Stimulated activated CD4-positive, alpha-beta T cell treated with anti-CD3 and anti-CD28 coated beads, Interleukin-1b, Interleukin-23, amount 100 ng/mL, for 4 hours (primary cell): ENCODE data around the gene CPPED1.

ENCODE experiments used
- DNase-seq, 2 donors: peaks; one replicate each; pipeline ENCODE4 v3.0.0-alpha.2; 2020; ENCODE audit warnings: low read depth in 2 of 2

The CPPED1 gene

DNA sequence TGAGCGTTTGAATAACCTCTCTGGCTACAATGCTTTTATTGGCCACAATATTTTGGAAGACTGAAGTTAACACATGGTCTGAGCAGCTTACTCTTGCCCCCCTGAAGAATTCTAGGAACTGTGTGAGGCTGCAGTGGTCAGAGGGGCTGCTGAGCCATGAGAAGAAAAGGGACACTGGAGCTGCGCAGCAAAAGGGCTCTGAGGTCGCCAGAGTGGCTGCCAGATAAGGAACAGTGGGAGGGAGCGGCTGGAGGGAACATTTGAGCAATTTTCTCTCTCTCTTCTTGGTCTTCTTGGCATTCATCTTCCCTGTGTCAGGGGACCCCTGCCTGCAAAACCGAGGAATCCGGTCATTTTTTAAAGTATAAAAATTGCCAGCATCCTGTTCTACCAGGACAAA, 66.1 kb downstream of the CPPED1 start:
- DNase-seq, result no peak

DNA sequence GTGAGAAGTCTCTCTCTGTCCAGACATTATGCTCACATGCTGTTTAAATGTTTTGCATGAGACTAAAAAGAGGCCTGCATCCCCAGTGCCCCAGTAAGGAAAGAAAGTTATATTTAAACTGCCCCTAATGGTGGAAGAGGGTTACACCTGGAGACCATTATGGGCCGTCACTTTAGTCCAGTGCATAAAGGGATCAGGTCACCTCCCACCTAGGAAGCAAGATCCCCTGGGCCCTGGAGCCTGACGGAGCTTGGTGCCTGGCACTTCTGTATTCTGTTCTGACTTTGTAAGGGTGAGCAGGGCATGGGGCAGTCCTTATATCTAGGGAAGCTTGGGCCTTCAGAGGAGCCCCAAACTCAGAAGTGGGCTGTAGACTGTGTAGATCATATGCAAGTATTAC, 67.9 kb downstream of the CPPED1 start:
- no peak for DNase-seq

DNA sequence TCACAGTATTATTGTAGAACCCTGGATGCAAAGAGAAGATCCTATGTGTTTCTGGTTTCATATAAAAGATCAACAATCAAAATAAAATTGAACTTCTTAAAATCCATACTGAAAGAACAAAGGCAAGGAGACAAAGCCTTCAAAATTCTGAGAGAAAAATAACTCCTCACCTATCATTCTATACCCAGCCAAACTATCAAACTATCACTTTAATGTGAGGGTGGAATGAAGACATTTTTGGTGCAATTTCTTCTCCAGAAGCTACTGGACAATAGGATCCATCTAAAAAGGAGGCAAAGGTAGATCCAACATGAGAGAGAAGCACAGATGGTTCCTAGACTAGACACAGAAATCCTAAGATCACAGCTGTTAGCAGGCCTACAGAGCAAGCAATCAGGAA, 71.1 kb downstream of the CPPED1 start:
- no peak for DNase-seq

DNA sequence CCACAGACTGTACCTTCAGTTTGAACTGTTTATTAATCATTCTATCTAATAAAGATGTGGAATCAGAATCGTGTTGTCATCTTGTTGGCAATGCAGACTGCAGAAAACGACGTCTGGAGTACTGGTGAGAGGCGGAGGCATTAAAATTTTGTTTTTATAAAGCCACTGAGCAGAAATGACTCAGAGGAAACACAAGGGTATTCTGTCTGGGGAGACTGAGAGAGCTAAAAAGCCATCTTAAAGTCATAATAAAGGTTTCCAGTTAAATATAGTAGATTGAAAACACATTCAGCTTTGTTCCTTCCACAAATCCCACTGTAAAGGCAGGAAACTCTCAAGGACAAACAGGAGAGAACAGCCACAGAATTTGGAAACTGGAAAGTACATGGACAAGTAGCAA, 74.2 kb downstream of the CPPED1 start:
- DNase-seq, result no peak

DNA sequence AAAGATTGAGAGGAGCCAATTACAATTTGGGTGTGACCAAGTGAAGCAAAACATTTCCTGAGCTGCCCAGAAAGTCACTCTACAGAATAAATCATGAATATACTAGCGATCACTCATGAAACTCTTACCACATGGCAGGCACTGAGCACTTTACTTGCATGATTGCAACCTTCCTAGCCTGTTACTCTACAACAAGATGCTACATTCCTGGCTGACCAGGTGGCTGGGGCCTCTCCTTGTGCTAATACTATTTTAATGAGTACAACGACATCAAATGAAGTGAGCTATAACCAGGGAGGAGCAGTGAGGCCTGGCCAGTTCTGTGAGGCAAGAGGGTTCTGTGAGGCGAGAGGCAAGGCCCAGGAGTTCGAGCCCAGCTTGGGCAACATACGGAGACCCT, 75.2 kb downstream of the CPPED1 start:
- no peak for DNase-seq

DNA sequence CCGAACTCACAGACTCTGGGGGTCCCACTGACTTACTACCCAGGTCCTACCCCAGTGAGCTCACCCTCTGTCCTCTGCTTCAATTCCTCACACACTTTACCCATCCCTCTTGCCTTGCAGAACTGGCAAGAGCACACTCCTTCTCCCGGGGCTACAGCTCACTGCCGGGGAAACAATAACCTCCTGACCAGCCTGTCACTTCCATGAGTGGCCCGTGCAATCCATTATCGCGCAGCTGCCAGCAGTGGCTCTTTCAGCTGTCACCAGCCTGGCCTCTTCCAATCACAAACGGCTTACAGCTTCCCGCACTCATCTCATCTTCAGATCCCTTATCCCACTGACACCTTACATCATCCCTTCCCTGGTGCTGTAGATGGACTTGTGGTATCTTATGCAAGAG, 79.5 kb downstream of the CPPED1 start:
- DNase-seq, result no peak

DNA sequence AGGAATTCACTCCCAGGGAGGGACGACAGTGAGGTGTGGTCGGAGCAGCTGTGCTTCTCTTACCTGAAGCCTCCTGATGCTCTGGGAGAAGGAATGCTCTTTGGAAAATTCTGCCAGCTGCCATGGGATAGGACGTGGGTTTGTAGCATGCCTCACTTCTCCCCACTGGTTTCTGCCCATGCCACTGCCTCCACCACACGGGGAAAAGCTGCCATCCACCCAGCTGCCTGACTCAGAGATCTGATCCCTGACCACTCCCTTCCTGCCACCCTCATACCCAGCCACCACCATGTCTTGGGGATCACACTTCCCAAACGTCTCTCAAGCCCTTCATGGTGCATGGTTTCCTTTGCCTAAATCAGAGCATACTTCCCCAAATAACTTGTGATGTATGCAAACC, 80.0 kb downstream of the CPPED1 start:
- DNase-seq, result no peak

DNA sequence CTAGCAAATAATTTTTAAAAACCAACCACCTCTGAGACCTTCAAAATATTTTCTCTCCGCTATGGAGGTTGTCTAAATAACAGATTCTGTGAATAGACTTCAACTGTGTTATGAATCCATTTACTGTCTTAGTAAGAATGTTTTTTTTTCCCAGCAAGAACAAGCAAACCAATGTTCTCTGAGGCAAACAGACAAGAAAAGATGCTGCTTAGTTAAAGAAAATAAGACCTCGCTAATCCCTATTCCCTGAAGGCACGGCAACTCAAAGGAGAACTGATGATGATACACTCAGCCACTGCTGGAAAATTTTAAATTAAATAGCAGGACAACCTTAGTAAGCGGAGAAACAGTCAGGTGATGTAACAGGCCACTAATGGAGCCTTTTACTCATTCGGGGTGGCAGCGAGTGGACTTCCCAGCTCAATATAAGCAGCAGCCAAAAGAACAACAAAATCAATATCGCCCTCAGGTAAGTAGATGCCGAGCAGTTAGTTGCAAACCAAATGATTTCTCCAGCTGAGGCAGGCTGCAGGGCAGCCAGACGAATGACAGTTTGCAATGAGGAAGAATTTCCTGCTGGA, 81.8 kb downstream of the CPPED1 start:
- DNase-seq, result no peak

DNA sequence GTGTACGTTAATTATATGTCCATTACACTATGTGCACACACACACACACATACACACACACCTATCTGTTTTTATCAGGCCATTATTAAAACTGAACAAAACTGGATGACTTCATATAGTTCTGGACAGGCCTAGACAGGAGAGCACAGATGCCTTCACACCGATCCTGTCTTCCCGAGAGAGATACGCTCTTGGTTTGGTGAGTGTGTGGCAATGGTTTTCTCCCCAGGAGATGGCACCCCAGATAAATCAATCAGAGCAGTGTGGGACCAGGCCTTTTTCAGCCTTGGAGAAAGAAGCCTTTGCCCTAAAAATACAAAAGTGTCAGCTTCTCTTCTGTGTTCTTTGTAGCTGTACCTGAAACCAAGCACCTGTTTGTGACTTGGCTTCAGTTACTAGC, 83.7 kb downstream of the CPPED1 start:
- no peak for DNase-seq

DNA sequence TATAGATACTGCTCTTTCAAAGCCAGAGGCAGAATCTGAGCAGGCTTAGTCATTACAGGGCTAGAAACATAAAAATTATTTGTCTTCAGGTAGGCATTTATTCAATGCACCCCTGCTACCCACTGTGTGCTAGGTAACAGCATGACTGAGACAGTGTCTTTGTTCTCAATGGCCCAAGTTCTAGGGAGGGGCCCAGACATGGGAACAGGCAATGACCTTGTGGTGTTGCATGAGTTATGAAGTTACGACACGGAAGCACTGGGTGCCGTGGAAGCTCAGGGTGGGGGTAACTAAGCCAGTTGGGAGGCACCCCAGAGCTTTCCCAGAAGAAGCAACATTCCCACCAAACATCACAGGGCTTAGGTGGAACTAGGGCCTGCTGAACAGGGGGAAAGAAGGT, 87.0 kb downstream of the CPPED1 start:
- no peak for DNase-seq

DNA sequence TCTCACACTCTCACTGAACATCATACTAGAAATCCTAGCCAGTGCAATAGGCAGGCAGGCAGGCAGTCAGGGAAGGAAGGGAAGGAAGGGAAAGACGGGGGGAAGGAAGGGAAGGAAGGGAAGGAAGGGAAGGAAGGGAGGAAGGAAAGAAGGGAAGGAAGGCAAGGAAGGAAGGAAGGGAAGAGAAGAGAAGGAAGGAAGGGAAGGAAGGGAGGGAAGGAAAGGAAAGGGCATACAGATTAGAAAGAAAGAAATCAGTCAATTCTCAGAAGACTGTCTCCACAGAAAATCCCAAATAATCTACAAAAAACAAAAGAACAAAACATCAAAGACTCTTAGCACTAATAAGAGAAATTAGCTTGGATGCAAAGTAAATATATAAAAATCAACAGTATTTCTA, 93.9 kb downstream of the CPPED1 start:
- no peak for DNase-seq

DNA sequence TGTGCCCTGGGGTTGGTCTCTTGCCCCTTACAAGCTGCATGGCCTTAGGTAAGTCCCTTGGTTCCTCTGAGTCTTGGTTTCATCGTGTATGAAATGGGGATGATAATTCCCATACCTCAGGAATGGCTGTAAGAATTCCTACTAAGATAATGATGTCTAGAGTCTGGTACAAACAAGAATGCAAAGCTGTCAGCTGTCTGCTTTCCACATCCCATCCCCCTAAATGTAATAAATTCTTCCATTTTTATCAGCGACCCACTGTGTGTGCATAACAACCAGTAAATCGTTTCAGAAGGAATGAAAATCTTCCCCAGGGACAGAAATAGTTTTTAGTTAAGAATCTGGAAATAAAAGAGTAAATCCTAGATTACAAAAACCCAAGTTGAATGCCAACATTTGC, 95.4 kb downstream of the CPPED1 start:
- DNase-seq, result no peak

DNA sequence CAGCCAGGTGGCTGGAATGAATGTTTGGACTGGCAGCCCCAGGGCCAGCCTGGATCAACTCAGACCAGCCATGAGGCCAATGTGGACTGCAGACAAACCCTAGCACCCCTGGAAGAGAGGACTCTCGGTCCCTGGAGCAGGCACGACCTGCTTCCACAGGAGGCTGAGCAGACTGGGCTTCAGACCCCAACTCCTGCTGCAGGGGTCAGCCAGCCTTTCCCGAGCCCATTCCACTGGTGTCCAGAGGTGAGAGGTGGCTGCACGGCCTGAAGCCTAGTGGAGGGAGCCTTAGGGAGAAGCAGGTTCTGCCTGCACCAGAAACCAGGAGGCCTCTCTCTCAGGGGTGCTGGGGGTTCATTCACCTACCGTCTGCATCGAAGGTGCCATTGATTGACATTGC, 97.1 kb downstream of the CPPED1 start:
- DNase-seq, result no peak

DNA sequence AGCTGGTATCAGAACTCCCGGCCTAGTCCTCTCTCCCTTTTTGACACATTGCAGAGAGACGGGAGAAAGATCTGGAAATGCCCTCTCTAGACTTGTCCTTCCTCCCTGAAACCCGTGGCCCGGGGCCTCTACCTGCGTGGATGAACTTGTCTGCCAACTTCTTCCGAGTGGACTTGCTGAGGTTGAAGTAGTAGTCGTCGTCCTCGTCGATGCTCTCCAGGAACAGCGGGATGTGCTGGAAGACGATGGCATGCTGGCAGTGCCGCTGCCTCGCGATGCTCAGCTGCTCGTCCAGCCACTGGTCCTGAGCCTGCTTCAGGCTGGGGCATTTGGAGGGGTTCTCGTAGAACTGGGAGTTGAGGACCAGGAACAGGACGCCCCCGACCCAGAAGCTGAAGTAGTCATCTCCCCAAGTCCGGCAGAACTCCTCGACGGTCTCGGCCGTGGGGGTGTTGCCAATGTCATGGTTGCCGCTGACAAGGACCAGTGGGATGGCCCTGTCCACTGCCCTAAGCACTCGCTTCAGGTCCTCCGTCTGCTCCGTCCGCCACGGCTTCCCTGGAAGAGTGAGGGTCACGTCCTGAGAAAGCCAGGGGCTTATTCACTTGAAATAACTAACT, 99.1 kb downstream of the CPPED1 start:
- no peak for DNase-seq

DNA sequence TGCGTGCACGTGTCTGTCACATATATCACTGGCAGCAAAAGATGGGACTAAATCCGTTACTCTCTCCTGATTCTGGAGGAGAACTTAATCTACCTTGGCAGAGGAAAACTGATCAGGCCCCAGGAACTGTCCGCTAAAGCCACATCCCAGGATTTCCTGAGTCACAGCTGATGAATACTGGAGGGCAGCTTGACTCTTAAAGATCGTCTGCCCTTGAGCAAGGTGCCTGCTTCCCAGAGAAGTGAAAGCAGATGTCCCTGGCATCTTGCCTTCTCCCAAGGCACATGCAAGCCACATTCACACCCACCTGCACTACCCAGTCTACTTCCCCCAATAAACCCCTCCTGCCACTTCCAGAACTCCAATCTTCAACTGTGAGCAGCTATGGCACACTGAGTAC, 99.8 kb downstream of the CPPED1 start:
- DNase-seq, result no peak

DNA sequence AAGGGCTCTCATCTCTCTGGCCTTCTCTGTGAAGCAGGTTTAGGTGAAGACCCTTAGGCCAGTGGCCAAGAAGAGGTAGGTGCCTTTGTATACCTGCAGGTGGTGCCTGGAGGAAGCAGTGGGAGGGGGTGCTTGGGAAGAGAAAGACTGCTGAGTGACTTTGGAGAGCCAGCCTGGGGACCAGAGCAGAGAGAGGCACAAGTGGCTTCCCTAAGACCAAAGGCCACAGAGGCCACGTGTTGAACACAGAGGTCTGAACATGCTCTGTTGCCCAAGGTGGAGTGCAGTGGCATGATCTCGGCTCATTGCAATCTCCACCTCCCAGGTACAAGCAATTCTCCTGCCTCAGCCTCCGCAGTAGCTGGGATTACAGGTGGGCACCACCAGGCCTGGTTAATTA, 103.5 kb downstream of the CPPED1 start:
- no peak for DNase-seq

DNA sequence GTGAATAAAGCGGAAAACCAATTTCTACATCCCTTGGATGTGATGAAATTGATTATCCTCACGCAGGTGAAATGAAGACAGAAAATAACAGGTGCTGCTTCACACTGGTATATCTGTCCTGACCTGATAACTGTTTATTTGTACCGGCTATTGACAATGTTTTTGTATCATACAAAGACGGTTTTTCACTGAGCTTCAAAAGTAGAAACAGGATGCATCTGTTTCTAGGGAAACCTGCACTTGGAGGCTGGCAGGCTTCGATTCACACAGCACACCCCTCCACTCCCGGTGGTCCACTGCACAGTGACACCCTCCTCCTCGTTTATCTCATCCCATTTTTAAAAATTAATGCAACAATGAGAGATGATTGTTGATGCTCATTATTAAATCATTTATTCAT, 104.5 kb downstream of the CPPED1 start:
- no peak for DNase-seq

DNA sequence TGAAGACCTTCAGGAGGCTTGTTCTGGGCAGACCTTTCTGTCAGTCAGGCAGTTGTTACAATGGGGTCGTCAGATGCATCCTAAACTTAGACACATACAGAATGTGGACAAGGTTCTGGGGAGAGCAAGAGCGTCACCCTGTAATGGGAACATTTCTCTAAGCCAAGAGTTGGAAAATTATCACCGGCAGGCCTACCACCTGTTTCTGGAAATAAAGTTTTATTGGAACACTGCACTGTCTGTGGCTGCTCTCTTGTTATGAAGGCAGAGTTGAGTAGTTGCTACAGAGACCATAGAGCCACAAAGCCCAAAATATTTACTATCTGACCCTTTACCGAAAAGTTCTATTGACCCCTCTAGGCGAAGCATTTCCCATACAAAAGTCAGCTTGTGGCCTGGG, 106.2 kb downstream of the CPPED1 start:
- DNase-seq, result no peak

DNA sequence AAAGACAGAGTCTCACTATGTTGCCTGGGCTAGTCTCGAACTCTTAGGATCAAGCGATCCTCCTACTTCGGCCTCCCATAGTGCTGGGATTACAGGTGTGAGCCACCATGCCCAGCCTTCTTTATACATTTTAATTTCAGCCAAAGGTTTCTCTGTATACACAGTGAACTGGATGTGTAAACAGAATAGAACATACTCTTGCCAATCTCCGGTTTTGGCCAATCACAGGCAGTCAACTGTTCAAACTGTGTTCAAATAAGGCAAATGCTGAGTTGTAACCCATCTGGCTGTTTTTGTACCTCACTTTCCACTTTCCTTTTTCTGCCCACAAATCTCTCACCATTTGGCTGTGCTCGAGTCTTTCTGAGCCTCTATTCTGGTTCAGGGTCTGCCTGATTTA, 108.2 kb downstream of the CPPED1 start:
- no peak for DNase-seq

DNA sequence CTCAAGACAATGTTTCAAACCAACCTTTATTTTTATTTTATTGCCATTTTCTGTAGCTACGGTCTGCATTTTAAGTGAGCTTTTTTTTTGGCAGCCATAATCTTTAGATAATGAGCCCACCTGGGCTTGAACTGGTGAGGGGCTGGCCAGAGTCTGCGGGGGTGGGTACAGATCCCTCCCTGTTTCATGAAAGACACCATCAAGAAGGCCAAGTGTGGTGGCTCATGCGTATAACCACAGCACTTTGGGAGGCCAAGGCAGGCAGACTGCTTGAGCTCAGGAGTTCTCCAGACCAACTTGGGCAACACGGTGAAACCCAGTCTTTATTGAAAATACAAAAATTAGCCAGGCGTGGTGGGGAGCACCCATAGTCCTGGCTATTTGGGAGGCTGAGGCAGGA, 113.7 kb downstream of the CPPED1 start:
- no peak for DNase-seq

DNA sequence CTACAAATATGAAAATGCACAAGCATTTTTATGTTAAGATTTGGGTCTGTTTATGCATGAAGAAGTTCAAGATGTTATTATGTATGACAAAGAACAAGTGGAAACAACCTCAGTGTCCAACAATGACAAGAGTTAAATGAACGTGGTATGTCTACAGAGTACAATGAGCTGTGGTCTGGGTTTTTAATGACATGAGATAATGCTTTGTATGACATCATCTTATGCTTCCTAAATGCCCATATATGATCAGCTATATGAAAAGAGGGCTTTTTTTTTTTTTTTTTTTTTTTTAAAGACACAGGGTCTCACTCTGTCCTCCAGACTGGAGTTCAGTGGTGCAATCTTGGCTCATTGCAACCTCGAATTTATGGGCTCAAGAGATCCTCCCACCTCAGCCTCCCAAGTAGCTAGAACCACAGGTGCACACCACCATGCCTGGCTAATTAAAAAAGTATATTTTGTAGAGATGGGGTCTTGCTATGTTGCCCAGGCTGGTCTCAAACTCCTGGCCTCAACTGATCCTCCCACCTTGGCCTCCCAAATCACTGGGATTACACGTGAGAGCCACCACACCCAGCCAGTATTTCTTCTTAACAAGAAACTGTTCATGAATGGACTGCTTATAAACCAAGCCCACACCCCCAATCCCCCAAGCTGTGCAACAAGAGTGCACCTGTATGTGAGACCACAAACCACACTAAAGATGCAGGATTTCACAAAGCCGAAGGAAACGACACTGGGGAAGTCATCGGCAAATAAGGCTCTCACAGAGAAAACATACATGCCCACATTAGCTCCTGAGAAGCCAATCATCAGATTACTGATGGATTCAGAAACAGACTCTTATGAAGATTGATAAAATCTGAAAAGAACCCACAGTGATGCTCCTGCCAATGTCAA, 114.5 kb downstream of the CPPED1 start:
- DNase-seq, result no peak

DNA sequence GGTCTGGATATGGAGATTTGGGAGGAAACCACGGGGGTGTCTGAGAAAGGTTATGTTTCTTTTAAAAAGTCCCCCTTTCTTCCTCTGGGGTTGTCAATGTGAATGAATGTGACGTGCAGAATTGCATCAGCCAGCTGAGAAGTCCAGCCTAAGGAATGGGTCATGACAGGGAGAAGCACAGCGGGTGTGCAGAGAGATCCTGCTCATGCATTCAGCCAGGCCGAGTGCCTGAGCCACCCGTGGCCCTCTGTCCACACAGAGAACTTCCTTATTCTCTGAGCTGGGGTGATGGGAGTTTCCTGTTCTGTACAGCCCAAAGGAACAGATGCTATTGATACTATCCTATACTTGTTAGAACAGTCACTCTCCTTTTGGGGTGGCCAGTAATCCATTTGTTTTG, 117.9 kb downstream of the CPPED1 start:
- no peak for DNase-seq

DNA sequence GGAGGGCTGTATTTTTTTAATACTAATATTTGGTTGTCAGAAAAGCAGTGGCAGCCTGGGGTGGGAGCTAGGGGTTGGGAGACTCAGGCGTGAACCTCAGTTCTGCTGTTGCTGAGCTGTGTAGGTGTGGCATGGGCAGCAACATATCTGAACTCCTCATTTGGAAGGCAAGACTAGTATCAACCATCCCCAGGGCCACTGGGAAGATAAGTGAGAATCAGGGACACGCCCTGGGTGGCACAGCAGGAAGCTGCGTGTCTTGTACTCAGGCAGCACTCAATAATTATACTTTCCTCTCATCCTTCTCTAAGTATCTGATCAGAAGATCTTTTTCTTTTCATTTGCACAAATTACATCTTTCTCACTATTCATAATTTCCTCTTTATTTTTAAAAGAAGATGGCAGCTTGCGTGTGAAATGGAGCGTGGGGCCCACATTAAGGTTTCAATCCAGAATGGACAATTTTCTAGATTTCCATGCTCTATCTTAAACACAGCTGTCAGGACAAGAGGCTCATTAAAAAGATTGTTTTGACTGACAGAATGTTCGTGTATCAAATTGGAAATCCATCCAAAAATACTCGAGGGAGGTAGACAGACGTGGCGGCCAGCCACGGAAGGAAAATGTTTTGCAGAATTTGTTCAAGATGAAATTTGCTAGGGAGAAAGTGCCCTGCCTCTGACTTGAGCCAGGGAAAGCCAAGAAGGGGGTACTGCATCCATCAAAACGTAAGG, 121.1 kb downstream of the CPPED1 start:
- DNase-seq, result no peak
